ENCODE results near the gene OR52N2. TPM values are rescaled to one million over a fixed set of nuclear protein-coding genes. Genes with fewer than 3 reads are reported as not detected.

OR52N2 gene
- total RNA-seq = not detected in 2 replicates

GRCh38 chr11:5808500-5809121 lies at the start of gene OR52N2:
Gene OR52N2, plus strand, starts transcription at chr11:5808924. Its CDS starts 11,412 bp downstream, at chr11:5820336.
- H3K27ac ChIP-seq (ENCODE audit: low read depth, low read length) = no peak within 1 kb of the TSS
- H2AFZ ChIP-seq (ENCODE audit: low read length) = peak within 1 kb of the TSS; percentile 92
- no peaks in the 10 kb centered on the region for H3K36me3 ChIP-seq (ENCODE audit: insufficient read depth, low read length)
- TF ChIP-seq CTCF (IDR thresholded peaks at IDR 0.05; ENCODE audit: extremely low read depth, low read depth, low read length) = peak; percentile 91
- peaks cover 4% of the 10 kb centered on the region for H3K4me1 ChIP-seq (ENCODE audit: insufficient read depth, low read length)
- no peaks in the 10 kb centered on the region for H3K27me3 ChIP-seq (ENCODE audit: insufficient read depth, low read length)
- peak within 1 kb of the TSS; percentile 75 for H3K4me3 ChIP-seq (ENCODE audit: insufficient read depth, low read length)
- no peaks in the 10 kb centered on the region for H3K79me2 ChIP-seq (ENCODE audit: insufficient read depth, low read length)
- peak within 1 kb of the TSS; percentile 94 for H3K4me2 ChIP-seq (ENCODE audit: insufficient read depth, low read length)
- H4K20me1 ChIP-seq (ENCODE audit: insufficient read depth, low read length) = no peaks in the 10 kb centered on the region
- no peaks in the 10 kb centered on the region for H3K9me3 ChIP-seq (ENCODE audit: low read depth, low read length)
- peak; percentile 70 for DNase-seq (ENCODE audit: insufficient read length, low spot score, missing footprints)

GRCh38 chr11:5767056-5767455 lies 41.7 kb upstream of the OR52N2 start:
- no peak overlapping the region for H3K4me2 ChIP-seq (ENCODE audit: insufficient read depth, low read length)
- no peaks in the 10 kb centered on the region for H3K36me3 ChIP-seq (ENCODE audit: insufficient read depth, low read length)
- no peaks in the 10 kb centered on the region for H3K4me1 ChIP-seq (ENCODE audit: insufficient read depth, low read length)
- no peak overlapping the region for H2AFZ ChIP-seq (ENCODE audit: low read length)
- no peak overlapping the region for H3K4me3 ChIP-seq (ENCODE audit: insufficient read depth, low read length)
- no peaks in the 10 kb centered on the region for H3K9me3 ChIP-seq (ENCODE audit: low read depth, low read length)
- no peak for DNase-seq (ENCODE audit: insufficient read length, low spot score, missing footprints)
- H4K20me1 ChIP-seq (ENCODE audit: insufficient read depth, low read length) = no peaks in the 10 kb centered on the region
- no peak for TF ChIP-seq CTCF (IDR thresholded peaks at IDR 0.05; ENCODE audit: extremely low read depth, low read depth, low read length)
- H3K79me2 ChIP-seq (ENCODE audit: insufficient read depth, low read length) = no peaks in the 10 kb centered on the region
- H3K27me3 ChIP-seq (ENCODE audit: insufficient read depth, low read length) = no peaks in the 10 kb centered on the region
- H3K27ac ChIP-seq (ENCODE audit: low read depth, low read length) = no peak overlapping the region

- H3K4me2 ChIP-seq (ENCODE audit: insufficient read depth, low read length) = no peak within 1 kb of the TSS
- no peaks in the 10 kb centered on the region for H3K27me3 ChIP-seq (ENCODE audit: insufficient read depth, low read length)
- no peaks in the 10 kb centered on the region for H3K9me3 ChIP-seq (ENCODE audit: low read depth, low read length)
- TF ChIP-seq CTCF (IDR thresholded peaks at IDR 0.05; ENCODE audit: extremely low read depth, low read depth, low read length) = no peak
- no peaks in the 10 kb centered on the region for H4K20me1 ChIP-seq (ENCODE audit: insufficient read depth, low read length)
- H3K27ac ChIP-seq (ENCODE audit: low read depth, low read length) = no peak within 1 kb of the TSS
- no peak for DNase-seq (ENCODE audit: insufficient read length, low spot score, missing footprints)
- H3K36me3 ChIP-seq (ENCODE audit: insufficient read depth, low read length) = no peaks in the 10 kb centered on the region
- no peaks in the 10 kb centered on the region for H3K79me2 ChIP-seq (ENCODE audit: insufficient read depth, low read length)
- no peak within 1 kb of the TSS for H2AFZ ChIP-seq (ENCODE audit: low read length)
- H3K4me3 ChIP-seq (ENCODE audit: insufficient read depth, low read length) = no peak within 1 kb of the TSS
- no peaks in the 10 kb centered on the region for H3K4me1 ChIP-seq (ENCODE audit: insufficient read depth, low read length)
Measured at GRCh38 chr11:5783255-5783654, 25.5 kb upstream of the OR52N2 start, which contains the start of gene OR52N5. Gene OR52N5, minus strand, starts transcription at chr11:5783355. Its CDS starts 4,721 bp downstream, at chr11:5778634.

- Histone ChIP-seq H3K36me3 (ENCODE audit: insufficient read depth, low read length) (no peaks in the 10 kb centered on the region), H3K4me1 (ENCODE audit: insufficient read depth, low read length) (no peaks in the 10 kb centered on the region), H3K79me2 (ENCODE audit: insufficient read depth, low read length) (no peaks in the 10 kb centered on the region), H2AFZ (ENCODE audit: low read length) (no peak within 1 kb of the TSS), H3K9me3 (ENCODE audit: low read depth, low read length) (no peaks in the 10 kb centered on the region), H3K4me2 (ENCODE audit: insufficient read depth, low read length) (no peak within 1 kb of the TSS), H4K20me1 (ENCODE audit: insufficient read depth, low read length) (no peaks in the 10 kb centered on the region), H3K4me3 (ENCODE audit: insufficient read depth, low read length) (no peak within 1 kb of the TSS), H3K27ac (ENCODE audit: low read depth, low read length) (no peak within 1 kb of the TSS), H3K27me3 (ENCODE audit: insufficient read depth, low read length) (no peaks in the 10 kb centered on the region)
- TF ChIP-seq CTCF (IDR thresholded peaks at IDR 0.05; ENCODE audit: extremely low read depth, low read depth, low read length) = no peak
- no peak for DNase-seq (ENCODE audit: insufficient read length, low spot score, missing footprints)
Measured at GRCh38 chr11:5791165-5791564, 17.6 kb upstream of the OR52N2 start, which contains the start of gene OR52N1. Gene OR52N1, minus strand, starts transcription at chr11:5791265. Its CDS starts 2,449 bp downstream, at chr11:5788816.
